ENCODE data around the gene C11orf86.
"Not testable (repeated sequence)": the region's sequence is repeated elsewhere in the genome, so short reads cannot be mapped to it uniquely, and the experiment has no call there.

The C11orf86 gene

DNA sequence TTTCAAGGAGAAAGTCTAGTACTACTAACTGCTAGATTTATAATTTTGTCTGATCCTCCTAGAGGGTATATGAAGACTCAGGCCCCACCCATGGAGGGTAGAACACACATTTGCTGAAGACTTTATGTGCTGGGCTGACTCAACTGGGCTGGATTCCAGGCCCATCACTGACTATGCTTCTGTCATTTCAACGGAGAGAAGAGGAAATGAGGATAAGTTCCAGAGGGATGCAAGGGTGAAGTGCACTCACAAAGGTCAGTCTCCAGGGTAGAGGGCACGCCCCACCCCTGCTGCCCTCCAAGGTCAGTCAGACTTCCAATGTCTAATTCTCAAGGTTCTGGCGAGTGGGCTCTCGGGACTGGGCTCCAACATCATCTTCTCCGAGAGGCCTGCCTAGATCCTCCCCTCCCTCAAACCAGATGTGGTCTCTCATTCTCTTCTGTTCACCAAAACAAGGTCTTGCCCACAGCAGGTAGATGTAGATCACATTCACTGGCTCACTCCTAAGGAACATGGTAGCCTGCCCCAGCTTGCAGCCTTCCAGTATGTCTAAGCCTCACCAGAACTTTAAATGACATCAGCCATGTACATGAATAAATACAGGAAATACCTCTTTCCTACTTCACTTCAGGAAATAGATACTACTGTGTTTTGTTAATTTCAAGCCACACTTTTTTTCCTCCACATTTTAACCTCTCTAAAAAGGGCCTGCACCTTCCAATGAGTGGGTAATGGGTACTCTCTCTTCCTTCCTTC is 7.3 kb upstream of the C11orf86 start:
- DNase-seq (ENCODE audit: low read depth in 2 of 2) = no peak

GRCh38 chr11:66969584-66970225 is 5.4 kb upstream of the C11orf86 start:
- DNase-seq (ENCODE audit: low read depth in 2 of 2) = no peak

DNA sequence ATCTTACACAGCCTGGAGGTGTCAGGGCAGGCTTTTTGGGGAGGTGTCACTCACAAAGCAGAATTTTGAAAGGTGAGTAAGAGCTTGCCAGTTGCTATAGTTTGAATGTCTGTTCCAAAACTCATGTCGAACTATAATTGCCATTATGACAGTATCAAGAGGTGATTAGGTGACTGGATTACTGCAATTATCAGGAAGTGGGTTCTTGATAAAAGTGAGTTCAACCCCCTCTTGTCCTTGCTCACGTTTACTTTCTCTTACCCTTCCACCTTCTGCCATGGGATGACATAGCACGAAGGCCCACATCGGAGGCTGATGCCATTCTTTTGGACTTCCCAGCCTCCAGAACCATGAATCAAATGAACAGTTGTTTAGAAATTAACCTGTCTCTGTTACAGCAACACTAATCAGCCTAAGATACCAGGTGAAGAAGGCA is 4.7 kb upstream of the C11orf86 start:
- no peak for DNase-seq (ENCODE audit: low read depth in 2 of 2)

DNA sequence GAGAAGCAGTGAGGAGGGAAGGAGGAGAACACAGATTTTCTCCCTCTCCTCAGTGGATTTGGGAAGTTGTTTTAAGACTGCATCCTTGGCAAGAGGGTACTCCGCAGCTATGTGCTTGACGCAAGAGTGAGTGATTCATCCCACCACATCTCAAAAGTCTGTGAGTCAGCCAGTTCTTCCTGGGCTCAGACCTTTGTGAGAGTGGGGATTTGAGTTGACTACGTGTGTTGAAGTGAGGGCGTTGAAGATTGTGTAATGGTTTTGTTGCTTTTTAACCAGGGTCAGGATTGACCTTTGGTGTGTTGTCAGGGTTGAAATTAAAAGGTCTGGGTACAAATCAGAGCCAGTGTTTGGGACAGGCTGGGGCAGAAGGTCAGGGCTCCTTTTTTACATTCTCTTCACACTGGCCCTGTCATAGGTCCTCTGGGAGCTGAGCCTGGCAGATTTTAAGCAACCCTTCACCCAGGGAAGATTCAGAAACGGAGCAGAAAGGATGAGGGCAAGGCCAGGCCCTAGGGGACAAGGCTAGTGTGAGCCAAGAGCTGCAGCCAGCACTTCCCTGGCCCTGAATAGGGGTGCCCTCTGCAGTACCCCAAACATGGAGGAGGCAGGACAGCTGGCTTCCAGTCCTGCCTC is 4.2 kb upstream of the C11orf86 start:
- DNase-seq (ENCODE audit: low read depth in 2 of 2) = no peak

DNA sequence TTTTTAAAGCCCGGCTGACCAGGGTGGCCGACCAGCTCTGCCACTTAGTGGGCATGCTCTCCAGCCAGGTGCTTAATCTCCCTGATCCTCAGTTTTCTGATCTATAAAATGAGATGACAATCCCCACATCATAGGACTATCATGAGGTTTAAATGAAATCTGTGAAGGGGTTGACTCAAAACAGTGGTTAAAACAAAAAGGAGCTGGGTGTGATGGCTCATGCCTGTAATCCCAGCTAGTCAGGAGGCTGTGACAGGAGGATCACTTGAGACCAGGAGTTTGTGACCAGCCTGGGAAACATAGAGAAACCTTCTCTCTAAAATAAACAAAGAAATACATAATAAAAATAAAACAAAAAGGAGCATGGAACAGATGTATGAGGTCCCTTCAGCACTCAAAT is 3.6 kb upstream of the C11orf86 start:
- no peak for DNase-seq (ENCODE audit: low read depth in 2 of 2)

- no peak for DNase-seq (ENCODE audit: low read depth in 2 of 2)
These were observed 1.0 kb upstream of the C11orf86 start for GRCh38 chr11:66973956-66974580.

- no peak for DNase-seq (ENCODE audit: low read depth in 2 of 2)
These were observed 412 bp downstream of the C11orf86 start for GRCh38 chr11:66975405-66976027.

- peak in 1 of 2 donors; percentile 8 for DNase-seq (ENCODE audit: low read depth in 2 of 2)
These were observed 944 bp downstream of the C11orf86 start for GRCh38 chr11:66976028-66976467.

GRCh38 chr11:66976925-66977324 is 1.8 kb downstream of the C11orf86 start:
- DNase-seq (ENCODE audit: low read depth in 2 of 2) = no peak

DNA sequence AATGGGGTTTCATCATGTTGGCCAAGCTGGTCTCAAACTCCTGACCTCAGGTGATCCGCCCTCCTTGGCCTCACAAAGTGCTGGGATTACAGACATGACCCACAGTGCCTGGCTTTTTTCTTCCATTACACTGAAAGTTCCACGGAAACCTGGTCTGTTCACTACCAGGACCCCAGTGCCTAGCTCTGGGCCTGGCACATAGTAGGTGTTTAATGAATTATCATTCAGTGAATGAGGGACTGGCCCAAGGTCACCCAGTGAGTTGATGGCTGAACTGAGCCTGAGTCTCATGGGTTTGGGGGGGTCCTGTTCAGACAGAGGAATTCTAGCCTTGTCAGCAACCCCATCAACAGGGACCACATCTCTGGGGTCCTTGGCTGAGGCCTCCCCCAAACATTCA is 3.1 kb downstream of the C11orf86 start:
- DNase-seq (ENCODE audit: low read depth in 2 of 2) = no peak

DNA sequence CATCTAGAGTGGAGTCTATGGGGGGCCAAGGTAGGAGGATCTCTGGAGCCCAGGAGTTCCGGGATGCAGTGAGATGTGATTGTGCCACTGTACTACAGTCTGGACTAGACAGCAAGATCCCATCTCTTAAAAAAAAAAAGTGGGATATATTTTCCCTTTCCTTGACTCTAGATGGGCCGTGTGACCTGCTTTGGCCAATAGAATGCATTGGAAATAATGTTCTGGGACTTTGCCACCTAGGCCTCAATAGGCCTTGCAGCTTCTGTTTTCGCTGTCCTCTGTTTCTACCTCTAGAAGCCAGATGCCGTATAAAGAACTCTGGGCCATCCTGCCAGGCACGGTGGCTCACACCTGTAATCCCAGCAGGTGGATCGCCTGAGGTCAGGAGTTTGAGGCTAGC is 3.6 kb downstream of the C11orf86 start:
- DNase-seq (ENCODE audit: low read depth in 2 of 2) = no peak

DNA sequence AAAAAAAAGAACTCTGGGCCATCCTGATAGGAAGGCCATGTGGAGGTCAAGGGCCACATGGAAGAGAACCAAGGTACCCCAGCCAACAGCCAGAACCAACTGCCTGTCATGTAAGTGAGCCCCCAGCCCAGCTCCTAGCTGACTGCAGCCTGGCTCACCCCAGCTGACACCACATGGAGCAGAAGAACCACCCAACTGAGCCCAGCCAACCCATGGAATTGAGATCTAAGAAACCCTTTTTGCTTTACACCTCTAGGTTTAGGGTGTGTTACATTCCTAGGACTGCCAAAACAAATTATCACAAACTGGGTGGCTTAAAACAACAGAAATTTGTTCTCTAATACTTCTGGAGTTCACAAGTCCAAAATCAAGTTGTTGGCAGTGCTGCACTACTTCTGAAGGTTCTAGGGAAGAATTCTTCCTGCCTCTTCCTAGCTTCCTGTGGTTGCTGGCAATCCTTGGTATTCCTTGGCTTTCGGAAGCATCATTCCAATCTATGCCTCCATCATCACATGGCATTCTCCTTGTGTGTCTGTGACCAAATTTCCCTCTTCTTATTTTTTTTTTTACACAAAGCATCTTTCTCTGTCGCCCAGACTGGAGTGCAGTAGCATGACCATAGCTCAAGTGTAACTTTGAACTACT is 4.4 kb downstream of the C11orf86 start:
- DNase-seq (ENCODE audit: low read depth in 2 of 2) = no peak

- no peak for DNase-seq (ENCODE audit: low read depth in 2 of 2)
These were observed 7.0 kb downstream of the C11orf86 start for GRCh38 chr11:66981976-66982578.

DNA sequence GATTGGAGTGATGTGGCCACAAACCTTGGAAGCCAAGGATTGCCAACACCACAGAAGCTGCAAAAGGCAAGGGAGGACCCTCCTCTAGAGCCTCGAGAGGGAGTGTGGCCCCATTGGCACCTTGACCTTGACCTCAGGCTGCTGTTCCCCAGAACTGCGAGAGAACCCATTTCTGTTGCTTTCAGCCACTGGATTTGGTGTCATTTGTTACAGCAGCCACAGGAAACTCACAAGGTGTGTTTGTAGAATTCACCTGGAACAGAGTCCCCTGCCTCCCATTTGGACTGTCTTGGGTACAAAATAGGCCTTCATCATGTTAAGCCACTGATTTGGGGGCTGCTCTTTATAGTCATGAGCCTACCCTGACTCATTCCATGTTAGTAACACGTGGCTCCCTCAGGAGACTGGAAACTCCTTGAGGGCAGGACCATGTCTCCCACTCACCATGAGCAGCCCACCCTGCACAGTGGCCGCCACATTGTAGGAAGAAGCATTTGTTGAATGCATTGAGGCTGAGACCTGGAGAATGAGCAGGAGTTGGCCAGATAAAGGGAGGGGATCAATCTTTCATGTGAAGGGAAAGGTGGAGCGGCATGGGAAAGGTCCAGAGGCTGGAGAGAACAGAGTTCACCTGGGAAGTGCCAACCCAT is 8.3 kb downstream of the C11orf86 start:
- DNase-seq (ENCODE audit: low read depth in 2 of 2) = no peak

DNA sequence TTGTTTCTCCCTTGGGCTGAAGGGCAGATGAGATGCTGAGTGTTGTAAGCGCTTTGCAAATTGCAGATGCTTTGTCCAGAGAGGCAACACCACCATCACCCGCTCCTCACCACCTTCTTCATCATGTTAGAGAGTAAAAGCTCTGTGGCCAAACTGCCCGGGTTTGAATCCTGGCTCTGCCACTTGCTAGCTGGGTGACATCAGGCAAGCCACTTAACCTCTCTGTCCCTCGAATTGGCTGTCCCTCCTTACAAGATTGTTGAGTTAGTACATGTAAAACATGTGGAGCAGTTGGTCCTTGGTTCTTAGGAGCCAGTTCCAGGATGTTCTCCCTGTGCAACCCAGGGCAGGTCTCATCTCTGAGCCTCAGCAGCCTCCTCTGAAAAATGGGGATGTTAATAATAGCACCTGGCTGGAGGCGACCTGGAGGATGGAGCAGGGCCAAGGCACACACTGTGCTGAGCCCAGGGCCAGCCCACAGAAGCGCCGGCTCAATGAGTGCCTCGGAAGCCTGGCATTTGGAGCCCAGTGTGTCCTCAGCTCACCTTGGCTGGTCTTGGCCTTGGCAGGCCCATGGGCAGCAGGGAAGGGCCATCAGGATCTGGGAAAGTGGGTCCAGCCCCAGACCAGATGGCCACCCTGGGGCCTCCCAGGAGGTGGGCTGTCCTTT is 10.5 kb downstream of the C11orf86 start:
- DNase-seq (ENCODE audit: low read depth in 2 of 2) = no peak

DNA sequence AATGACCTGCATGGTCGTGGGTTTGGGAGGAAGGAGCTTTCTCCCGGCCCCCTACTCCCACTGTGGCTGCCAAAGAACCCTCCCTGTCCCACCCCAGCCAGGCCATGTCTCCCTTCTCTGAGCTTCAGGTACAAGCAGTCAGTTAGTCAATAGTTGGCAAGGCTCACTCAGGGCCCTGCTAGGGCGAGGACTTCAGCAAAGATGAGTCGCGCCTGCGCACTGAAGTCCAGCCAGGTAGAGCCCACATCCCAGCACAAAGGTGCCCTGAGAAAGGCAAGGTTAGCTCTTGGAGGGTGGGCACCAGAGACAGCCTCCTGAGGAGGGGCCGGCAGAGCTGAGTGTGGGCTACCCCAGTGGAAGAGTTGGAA is 11.1 kb downstream of the C11orf86 start:
- DNase-seq (ENCODE audit: low read depth in 2 of 2) = no peak

- DNase-seq (ENCODE audit: low read depth in 2 of 2) = no peak
These were observed 12.1 kb downstream of the C11orf86 start for GRCh38 chr11:66987158-66987620.

DNA sequence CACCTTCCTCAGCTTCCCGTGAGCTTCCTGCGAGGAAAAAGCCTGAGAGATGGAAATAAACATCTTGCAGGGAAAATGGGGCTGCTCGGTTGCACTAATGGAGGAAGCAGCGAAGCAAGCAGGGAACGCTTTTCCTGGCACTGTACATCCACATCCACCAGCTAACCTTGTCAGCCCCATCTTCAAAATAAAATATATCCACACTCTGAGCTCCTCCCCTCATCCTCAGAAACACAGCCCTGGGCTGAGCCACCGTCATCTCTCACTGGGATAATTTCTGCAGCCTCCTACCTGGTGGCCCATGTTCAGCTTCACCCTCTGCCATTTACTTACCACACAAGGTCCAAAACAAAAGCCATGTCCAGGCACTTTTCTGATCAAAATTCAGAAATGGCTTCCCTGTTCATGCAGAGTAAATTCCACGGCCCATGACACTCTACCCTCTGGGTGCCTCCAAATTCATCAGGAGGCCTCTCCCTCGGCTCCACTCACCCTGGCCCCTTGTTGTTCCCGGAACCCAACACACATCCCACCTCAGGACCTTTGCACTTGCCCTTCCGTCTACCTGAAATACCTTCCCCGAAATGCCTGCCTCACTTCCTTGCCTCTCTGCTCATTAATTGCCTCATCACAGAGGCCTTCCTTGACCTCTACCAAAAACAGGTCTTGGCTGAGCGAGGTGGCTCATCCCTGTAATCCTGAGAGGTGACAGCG is 13.0 kb downstream of the C11orf86 start:
- DNase-seq (ENCODE audit: low read depth in 2 of 2) = no peak

GRCh38 chr11:66988741-66989140 is 13.6 kb downstream of the C11orf86 start:
- not testable (repeated sequence) for DNase-seq (ENCODE audit: low read depth in 2 of 2)
